Measurements from ENCODE around the gene DNAH12.

Gene DNAH12

DNA sequence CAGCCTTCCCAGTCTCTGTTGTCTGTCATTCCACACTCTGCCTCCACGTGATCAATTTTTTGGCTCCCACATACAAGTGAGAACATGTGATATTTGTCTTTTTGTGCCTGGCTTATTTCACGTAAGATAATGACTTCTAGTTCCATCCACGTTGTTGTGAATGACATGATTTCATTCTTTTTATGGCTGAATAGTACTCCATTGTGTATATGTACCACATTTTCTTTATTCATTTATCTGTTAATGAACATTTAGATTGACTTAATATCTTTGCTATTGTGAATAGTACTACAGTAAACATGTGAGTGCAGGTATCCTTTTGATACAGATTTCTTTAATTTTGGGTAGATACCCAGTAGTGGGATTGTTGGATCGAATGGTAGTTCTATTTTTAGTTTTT lies 283.0 kb downstream of the DNAH12 start:
- Histone ChIP-seq H3K4me3 (ENCODE audit: low read length) (no peak overlapping the region), H3K27ac (ENCODE audit: low read depth, low read length) (no peak overlapping the region), H3F3A (ENCODE audit: control insufficient read depth, insufficient read depth) (peaks cover 5% of the 10 kb centered on the region), H4K20me1 (ENCODE audit: control insufficient read depth, insufficient read depth, low read depth, low read length) (no peaks in the 10 kb centered on the region), H3K4me2 (ENCODE audit: low read length) (no peak overlapping the region), H3K79me2 (ENCODE audit: control insufficient read depth, low read length) (no peaks in the 10 kb centered on the region), H3K27me3 (ENCODE audit: control insufficient read depth, low read length) (no peaks in the 10 kb centered on the region), H3K9me2 (replicated peaks; ENCODE audit: control insufficient read depth, low read length) (no peaks in the 10 kb centered on the region), H3K4me1 (ENCODE audit: control insufficient read depth, low read length) (no peaks in the 10 kb centered on the region), H3K36me3 (ENCODE audit: control insufficient read depth, low read length) (peaks cover 79% of the 10 kb centered on the region), H3K9me3 (ENCODE audit: control insufficient read depth, insufficient read depth, low read length) (no peaks in the 10 kb centered on the region)
- TF ChIP-seq CTCF (IDR thresholded peaks at IDR 0.05; ENCODE audit: low read depth, low read length, poor library complexity, severe bottlenecking) (no peak), EZH2phosphoT487 (IDR thresholded peaks at IDR 0.05; ENCODE audit: borderline replicate concordance, low read length) (no peak)

- no peak overlapping the region for H3K27ac ChIP-seq (ENCODE audit: low read depth, low read length)
- H3K4me1 ChIP-seq (ENCODE audit: control insufficient read depth, low read length) = no peaks in the 10 kb centered on the region
- no peak overlapping the region for H3K4me2 ChIP-seq (ENCODE audit: low read length)
- TF ChIP-seq CTCF (IDR thresholded peaks at IDR 0.05; ENCODE audit: low read depth, low read length, poor library complexity, severe bottlenecking) (no peak), EZH2phosphoT487 (IDR thresholded peaks at IDR 0.05; ENCODE audit: borderline replicate concordance, low read length) (no peak)
- H3K27me3 ChIP-seq (ENCODE audit: control insufficient read depth, low read length) = no peaks in the 10 kb centered on the region
- H3K9me2 ChIP-seq (replicated peaks; ENCODE audit: control insufficient read depth, low read length) = no peaks in the 10 kb centered on the region
- no peaks in the 10 kb centered on the region for H3K9me3 ChIP-seq (ENCODE audit: control insufficient read depth, insufficient read depth, low read length)
- H3F3A ChIP-seq (ENCODE audit: control insufficient read depth, insufficient read depth) = peaks cover 5% of the 10 kb centered on the region
- H4K20me1 ChIP-seq (ENCODE audit: control insufficient read depth, insufficient read depth, low read depth, low read length) = no peaks in the 10 kb centered on the region
- H3K36me3 ChIP-seq (ENCODE audit: control insufficient read depth, low read length) = peaks cover 56% of the 10 kb centered on the region
- H3K79me2 ChIP-seq (ENCODE audit: control insufficient read depth, low read length) = no peaks in the 10 kb centered on the region
- no peak overlapping the region for H3K4me3 ChIP-seq (ENCODE audit: low read length)
Measured at GRCh38 chr3:57257678-57258077, 286.5 kb downstream of the DNAH12 start.

DNA sequence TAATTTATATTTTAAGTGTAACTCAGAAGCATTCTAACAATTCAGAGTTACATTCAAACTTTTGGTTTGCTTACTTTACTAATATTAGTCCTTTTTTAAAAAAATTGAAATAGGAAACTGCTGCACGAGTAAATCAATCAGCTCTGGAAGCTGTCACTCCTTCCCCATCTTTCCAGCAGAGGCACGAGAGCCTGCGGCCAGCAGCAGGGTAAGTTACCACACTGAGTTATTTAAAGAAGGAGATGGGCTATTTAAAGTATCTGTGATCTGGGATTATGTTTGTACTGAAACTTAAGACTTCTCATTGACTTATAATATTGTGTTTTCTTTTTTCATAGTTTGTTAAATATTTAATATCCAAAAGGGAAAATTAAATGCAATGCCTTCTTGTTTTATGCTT lies 287.3 kb downstream of the DNAH12 start:
- H3K36me3 ChIP-seq (ENCODE audit: control insufficient read depth, low read length) = peaks cover 54% of the 10 kb centered on the region
- no peak overlapping the region for H3K4me2 ChIP-seq (ENCODE audit: low read length)
- TF ChIP-seq EZH2phosphoT487 (IDR thresholded peaks at IDR 0.05; ENCODE audit: borderline replicate concordance, low read length) (no peak), CTCF (IDR thresholded peaks at IDR 0.05; ENCODE audit: low read depth, low read length, poor library complexity, severe bottlenecking) (no peak)
- H3K9me2 ChIP-seq (replicated peaks; ENCODE audit: control insufficient read depth, low read length) = no peaks in the 10 kb centered on the region
- H3K9me3 ChIP-seq (ENCODE audit: control insufficient read depth, insufficient read depth, low read length) = no peaks in the 10 kb centered on the region
- H4K20me1 ChIP-seq (ENCODE audit: control insufficient read depth, insufficient read depth, low read depth, low read length) = no peaks in the 10 kb centered on the region
- H3K27me3 ChIP-seq (ENCODE audit: control insufficient read depth, low read length) = no peaks in the 10 kb centered on the region
- H3K4me3 ChIP-seq (ENCODE audit: low read length) = no peak overlapping the region
- H3K4me1 ChIP-seq (ENCODE audit: control insufficient read depth, low read length) = no peaks in the 10 kb centered on the region
- peaks cover 5% of the 10 kb centered on the region for H3F3A ChIP-seq (ENCODE audit: control insufficient read depth, insufficient read depth)
- H3K27ac ChIP-seq (ENCODE audit: low read depth, low read length) = no peak overlapping the region
- H3K79me2 ChIP-seq (ENCODE audit: control insufficient read depth, low read length) = no peaks in the 10 kb centered on the region

- peaks cover 40% of the 10 kb centered on the region for H3K36me3 ChIP-seq (ENCODE audit: control insufficient read depth, low read length)
- no peaks in the 10 kb centered on the region for H3K27me3 ChIP-seq (ENCODE audit: control insufficient read depth, low read length)
- H3K4me3 ChIP-seq (ENCODE audit: low read length) = no peak overlapping the region
- no peaks in the 10 kb centered on the region; the same call in 1 of the 2 replicates for H3F3A ChIP-seq (ENCODE audit: control insufficient read depth, insufficient read depth)
- H4K20me1 ChIP-seq (ENCODE audit: control insufficient read depth, insufficient read depth, low read depth, low read length) = no peaks in the 10 kb centered on the region
- no peaks in the 10 kb centered on the region for H3K4me1 ChIP-seq (ENCODE audit: control insufficient read depth, low read length)
- no peak overlapping the region for H3K4me2 ChIP-seq (ENCODE audit: low read length)
- no peaks in the 10 kb centered on the region for H3K79me2 ChIP-seq (ENCODE audit: control insufficient read depth, low read length)
- H3K9me2 ChIP-seq (replicated peaks; ENCODE audit: control insufficient read depth, low read length) = no peaks in the 10 kb centered on the region
- no peak overlapping the region for H3K27ac ChIP-seq (ENCODE audit: low read depth, low read length)
- TF ChIP-seq CTCF (IDR thresholded peaks at IDR 0.05; ENCODE audit: low read depth, low read length, poor library complexity, severe bottlenecking) (no peak), EZH2phosphoT487 (IDR thresholded peaks at IDR 0.05; ENCODE audit: borderline replicate concordance, low read length) (no peak)
- no peaks in the 10 kb centered on the region for H3K9me3 ChIP-seq (ENCODE audit: control insufficient read depth, insufficient read depth, low read length)
Measured at GRCh38 chr3:57252404-57252803, 291.7 kb downstream of the DNAH12 start.

Measured in DOHH2 (cell line).